HG02759 (cell line): Measurements from ENCODE around the gene ZNF367.

Source experiments
- ATAC-seq: cut with Tn5 transposase; IDR thresholded peaks from one replicate; pipeline ENCODE4 v1.9.1; 2021; ENCODE audit warnings: mild to moderate bottlenecking, moderate library complexity; ENCODE audit not compliant: unreplicated experiment

ZNF367 gene

GRCh38 chr9:96437454-96437853, 19.3 kb upstream of the ZNF367 start:
- ATAC-seq = no peak

- ATAC-seq = no peak
Observed at GRCh38 chr9:96436456-96437126, 18.4 kb upstream of the ZNF367 start.

GRCh38 chr9:96436063-96436455, 17.9 kb upstream of the ZNF367 start:
- no peak for ATAC-seq

GRCh38 chr9:96435345-96435744, 17.2 kb upstream of the ZNF367 start:
- no peak for ATAC-seq

GRCh38 chr9:96430377-96430776, 12.2 kb upstream of the ZNF367 start:
- no peak for ATAC-seq

GRCh38 chr9:96429732-96430131, 11.6 kb upstream of the ZNF367 start:
- ATAC-seq = no peak

GRCh38 chr9:96425500-96426169, 7.5 kb upstream of the ZNF367 start:
- no peak for ATAC-seq

GRCh38 chr9:96423985-96424336, 5.8 kb upstream of the ZNF367 start:
- no peak for ATAC-seq

- ATAC-seq = no peak
Observed at GRCh38 chr9:96423322-96423984, 5.3 kb upstream of the ZNF367 start.

GRCh38 chr9:96420468-96421219, 2.5 kb upstream of the ZNF367 start:
- ATAC-seq = no peak

GRCh38 chr9:96419691-96419969, 1.5 kb upstream of the ZNF367 start:
- no peak for ATAC-seq

GRCh38 chr9:96418920-96419690, 935 bp upstream of the ZNF367 start:
- ATAC-seq = peak; percentile 30

GRCh38 chr9:96417661-96418082, 498 bp downstream of the ZNF367 start:
- peak; percentile 1 for ATAC-seq

- ATAC-seq = peak; percentile 26
Observed at GRCh38 chr9:96417051-96417586, 1.1 kb downstream of the ZNF367 start.

GRCh38 chr9:96413302-96414221, 4.6 kb downstream of the ZNF367 start:
- ATAC-seq = no peak

- ATAC-seq = no peak
Observed at GRCh38 chr9:96412174-96412913, 5.8 kb downstream of the ZNF367 start.

GRCh38 chr9:96411129-96411838, 6.9 kb downstream of the ZNF367 start:
- ATAC-seq = no peak
